GM23338 (cell line): ENCODE data around the gene AKR1C4.

Source experiments
- CREB1 ChIP-seq: fragments of 250-450 bp; sonication (Bioruptor Pico); IDR thresholded peaks from 2 replicates; pipeline ENCODE4 v1.5.0; 2020; ENCODE audit warnings: low read depth, mild to moderate bottlenecking, moderate library complexity
- EZH2 ChIP-seq: fragments of 200-600 bp; sonication (generic); IDR thresholded peaks from one replicate; pipeline ENCODE4 v1.8.0; 2017; ENCODE audit warnings: antibody characterized with exemption, mild to moderate bottlenecking, low read depth; ENCODE audit not compliant: unreplicated experiment
- EZH2phosphoT487 ChIP-seq: fragments of 200-600 bp; sonication (generic); IDR thresholded peaks from one replicate; pipeline ENCODE4 v1.8.1; 2018; ENCODE audit warnings: antibody characterized with exemption; ENCODE audit not compliant: unreplicated experiment
- POLR2AphosphoS5 ChIP-seq: IDR thresholded peaks from 2 replicates; pipeline ENCODE4 v1.6.1; 2016; ENCODE audit warnings: antibody characterized with exemption, low read depth
- TF ChIP-seq, protein P1 (sequence below), 2 experiments: fragments of 200-600 bp in 1 of 2; sonication (generic) in 1 of 2; conservative IDR thresholded peaks; 2 replicates each; pipeline versions ENCODE4 v1.5.1 to v1.6.1; 2016 to 2017; ENCODE audit warnings: antibody characterized with exemption in 2 of 2, low read depth in 2 of 2, mild to moderate bottlenecking in 2 of 2, moderate library complexity in 1 of 2
- TF ChIP-seq, protein P2 (sequence below): IDR thresholded peaks from one replicate; pipeline ENCODE4 v1.6.1; 2018; ENCODE audit warnings: antibody characterized with exemption; ENCODE audit not compliant: unreplicated experiment

DNA sequence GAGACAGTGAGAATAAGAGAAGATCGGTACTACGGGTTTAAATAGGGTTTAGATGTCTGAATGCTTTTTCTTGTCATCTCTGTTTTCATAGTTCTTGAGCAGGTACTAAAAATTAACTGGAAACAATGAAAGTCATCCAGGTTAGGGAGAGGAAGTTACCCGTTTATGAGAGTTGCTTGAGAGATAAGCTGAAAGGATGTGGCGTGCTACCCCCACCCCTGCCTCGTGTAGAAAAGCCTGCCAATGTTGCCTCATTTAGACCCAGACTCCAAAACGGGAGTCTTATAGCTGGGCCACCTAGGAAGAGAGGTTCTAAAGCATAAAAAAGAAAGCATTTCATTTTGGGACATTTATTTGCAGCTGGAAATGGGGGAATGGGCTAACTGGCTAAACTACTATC lies 10.2 kb downstream of the AKR1C4 start:
- TF ChIP-seq, protein P1, sequence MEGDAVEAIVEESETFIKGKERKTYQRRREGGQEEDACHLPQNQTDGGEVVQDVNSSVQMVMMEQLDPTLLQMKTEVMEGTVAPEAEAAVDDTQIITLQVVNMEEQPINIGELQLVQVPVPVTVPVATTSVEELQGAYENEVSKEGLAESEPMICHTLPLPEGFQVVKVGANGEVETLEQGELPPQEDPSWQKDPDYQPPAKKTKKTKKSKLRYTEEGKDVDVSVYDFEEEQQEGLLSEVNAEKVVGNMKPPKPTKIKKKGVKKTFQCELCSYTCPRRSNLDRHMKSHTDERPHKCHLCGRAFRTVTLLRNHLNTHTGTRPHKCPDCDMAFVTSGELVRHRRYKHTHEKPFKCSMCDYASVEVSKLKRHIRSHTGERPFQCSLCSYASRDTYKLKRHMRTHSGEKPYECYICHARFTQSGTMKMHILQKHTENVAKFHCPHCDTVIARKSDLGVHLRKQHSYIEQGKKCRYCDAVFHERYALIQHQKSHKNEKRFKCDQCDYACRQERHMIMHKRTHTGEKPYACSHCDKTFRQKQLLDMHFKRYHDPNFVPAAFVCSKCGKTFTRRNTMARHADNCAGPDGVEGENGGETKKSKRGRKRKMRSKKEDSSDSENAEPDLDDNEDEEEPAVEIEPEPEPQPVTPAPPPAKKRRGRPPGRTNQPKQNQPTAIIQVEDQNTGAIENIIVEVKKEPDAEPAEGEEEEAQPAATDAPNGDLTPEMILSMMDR (conservative IDR thresholded peaks at IDR 0.05; ENCODE audit: low read depth in 2 of 2), result no peak
- TF ChIP-seq, protein P2, sequence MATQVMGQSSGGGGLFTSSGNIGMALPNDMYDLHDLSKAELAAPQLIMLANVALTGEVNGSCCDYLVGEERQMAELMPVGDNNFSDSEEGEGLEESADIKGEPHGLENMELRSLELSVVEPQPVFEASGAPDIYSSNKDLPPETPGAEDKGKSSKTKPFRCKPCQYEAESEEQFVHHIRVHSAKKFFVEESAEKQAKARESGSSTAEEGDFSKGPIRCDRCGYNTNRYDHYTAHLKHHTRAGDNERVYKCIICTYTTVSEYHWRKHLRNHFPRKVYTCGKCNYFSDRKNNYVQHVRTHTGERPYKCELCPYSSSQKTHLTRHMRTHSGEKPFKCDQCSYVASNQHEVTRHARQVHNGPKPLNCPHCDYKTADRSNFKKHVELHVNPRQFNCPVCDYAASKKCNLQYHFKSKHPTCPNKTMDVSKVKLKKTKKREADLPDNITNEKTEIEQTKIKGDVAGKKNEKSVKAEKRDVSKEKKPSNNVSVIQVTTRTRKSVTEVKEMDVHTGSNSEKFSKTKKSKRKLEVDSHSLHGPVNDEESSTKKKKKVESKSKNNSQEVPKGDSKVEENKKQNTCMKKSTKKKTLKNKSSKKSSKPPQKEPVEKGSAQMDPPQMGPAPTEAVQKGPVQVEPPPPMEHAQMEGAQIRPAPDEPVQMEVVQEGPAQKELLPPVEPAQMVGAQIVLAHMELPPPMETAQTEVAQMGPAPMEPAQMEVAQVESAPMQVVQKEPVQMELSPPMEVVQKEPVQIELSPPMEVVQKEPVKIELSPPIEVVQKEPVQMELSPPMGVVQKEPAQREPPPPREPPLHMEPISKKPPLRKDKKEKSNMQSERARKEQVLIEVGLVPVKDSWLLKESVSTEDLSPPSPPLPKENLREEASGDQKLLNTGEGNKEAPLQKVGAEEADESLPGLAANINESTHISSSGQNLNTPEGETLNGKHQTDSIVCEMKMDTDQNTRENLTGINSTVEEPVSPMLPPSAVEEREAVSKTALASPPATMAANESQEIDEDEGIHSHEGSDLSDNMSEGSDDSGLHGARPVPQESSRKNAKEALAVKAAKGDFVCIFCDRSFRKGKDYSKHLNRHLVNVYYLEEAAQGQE, result no peak
- TF ChIP-seq POLR2AphosphoS5 (no peak), EZH2 (no peak), EZH2phosphoT487 (no peak), CREB1 (CRISPR knock-in tag) (no peak)
